Endometrium (tissue), 2 donors: Measurements from ENCODE around the gene PKP1.
"Not testable (repeated sequence)": the region's sequence is repeated elsewhere in the genome, so short reads cannot be mapped to it uniquely, and the experiment has no call there.

Experiments used
- FAIRE-seq: peaks from 2 replicates; lab custom pipeline; 2012; peaks lifted over from hg19 to GRCh38; lab: Jason Lieb, UNC
- donor health status: control.
- donor health status: control.

The PKP1 gene, protein sequence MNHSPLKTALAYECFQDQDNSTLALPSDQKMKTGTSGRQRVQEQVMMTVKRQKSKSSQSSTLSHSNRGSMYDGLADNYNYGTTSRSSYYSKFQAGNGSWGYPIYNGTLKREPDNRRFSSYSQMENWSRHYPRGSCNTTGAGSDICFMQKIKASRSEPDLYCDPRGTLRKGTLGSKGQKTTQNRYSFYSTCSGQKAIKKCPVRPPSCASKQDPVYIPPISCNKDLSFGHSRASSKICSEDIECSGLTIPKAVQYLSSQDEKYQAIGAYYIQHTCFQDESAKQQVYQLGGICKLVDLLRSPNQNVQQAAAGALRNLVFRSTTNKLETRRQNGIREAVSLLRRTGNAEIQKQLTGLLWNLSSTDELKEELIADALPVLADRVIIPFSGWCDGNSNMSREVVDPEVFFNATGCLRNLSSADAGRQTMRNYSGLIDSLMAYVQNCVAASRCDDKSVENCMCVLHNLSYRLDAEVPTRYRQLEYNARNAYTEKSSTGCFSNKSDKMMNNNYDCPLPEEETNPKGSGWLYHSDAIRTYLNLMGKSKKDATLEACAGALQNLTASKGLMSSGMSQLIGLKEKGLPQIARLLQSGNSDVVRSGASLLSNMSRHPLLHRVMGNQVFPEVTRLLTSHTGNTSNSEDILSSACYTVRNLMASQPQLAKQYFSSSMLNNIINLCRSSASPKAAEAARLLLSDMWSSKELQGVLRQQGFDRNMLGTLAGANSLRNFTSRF

DNA sequence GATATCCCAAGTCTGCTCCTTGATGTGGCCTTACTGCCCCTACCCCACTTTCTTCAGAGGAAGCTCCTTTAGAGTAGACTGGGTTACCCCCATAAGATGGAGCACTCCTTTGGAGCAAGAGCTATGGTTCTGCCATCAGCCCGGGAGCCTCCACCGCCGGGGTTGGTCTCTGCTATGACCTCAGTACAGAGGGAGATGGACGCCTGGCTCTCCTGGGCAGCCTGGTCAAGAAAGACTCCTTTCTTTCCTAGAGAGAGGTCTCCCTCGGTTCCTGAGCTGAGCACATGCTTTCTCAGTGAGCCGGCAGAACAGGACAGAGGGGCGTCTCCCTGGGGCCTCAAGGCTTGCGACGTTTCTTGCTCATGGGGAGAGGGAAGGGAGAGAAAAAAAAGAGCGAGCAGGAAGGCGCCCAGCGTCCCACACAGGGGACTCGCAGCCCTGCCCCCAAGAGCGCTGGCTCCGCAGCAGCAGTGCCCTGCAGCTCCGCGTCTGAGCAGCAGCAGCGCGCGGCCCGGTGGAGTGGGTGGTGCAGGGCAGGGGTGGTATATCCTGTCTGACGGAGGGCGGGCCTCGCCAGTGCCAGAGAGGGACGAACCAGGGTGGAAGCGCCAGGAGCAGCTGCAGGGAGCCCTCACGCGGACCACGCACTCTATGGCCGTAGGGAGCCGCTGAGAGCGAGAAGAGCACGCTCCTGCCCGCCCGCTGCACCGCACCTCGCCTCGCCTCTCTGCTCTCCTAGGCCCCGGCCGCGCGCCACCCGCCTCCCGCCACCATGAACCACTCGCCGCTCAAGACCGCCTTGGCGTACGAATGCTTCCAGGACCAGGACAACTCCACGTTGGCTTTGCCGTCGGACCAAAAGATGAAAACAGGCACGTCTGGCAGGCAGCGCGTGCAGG, at the start of gene PKP1:
PKP1 (plus strand) TSS at position 576 of the 899 bp plus-strand sequence; CDS start at position 773, 197 bp downstream.
- FAIRE-seq, result no peak

DNA sequence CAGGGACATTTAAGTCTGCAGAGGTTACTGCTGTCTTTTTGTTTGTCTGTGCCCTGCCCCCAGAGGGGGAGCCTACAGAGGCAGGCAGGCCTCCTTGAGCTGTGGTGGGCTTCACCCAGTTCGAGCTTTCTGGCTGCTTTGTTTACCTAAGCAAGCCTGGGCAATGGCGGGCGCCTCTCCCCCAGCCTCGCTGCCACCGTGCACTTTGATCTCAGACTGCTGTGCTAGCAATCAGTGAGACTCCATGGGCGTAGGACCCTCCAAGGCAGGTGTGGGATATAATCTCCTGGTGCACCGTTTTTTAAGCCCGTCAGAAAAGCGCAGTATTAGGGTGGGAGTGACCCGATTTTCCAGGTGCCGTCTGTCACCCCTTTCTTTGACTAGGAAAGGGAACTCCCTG, 43.7 kb upstream of the PKP1 start:
- FAIRE-seq, result not testable (repeated sequence)

DNA sequence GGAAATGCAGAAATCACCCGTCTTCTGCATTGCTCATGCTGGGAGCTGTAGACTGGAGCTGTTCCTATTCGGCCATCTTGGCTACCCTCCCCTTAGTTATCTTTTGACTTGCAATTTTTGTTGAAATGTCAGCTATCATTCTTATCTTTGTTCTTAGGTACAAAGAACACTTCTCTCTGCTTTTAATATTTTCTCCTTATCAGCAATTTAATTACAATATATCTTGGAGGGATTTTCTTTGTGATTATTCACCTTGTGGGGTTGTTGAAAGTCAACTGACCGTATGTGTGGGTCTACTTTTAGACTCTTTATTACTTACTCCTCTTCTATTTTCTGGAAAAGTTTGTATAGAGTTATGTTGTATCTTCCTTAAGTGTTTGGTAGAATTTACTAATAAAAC, 43.1 kb upstream of the PKP1 start:
- FAIRE-seq, result no peak

DNA sequence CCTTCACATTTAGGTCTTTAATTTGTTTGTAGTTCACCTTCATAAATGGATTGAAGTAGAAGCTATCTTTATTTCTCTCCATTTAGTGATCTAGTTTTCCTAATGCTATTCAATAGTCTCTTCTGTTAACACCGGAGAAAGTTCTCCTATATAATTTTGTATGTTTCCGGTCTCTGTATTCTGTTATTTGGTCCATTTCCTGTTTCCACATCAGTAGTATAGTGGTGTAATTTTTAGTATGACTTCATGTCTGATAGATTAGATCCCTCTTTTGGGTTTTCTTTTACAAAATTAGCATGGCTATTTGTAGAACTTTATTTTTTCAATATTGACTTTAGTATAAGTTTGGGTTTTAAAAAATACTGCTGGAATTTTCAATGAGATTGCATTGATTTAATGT, 41.6 kb upstream of the PKP1 start:
- FAIRE-seq, result no peak

DNA sequence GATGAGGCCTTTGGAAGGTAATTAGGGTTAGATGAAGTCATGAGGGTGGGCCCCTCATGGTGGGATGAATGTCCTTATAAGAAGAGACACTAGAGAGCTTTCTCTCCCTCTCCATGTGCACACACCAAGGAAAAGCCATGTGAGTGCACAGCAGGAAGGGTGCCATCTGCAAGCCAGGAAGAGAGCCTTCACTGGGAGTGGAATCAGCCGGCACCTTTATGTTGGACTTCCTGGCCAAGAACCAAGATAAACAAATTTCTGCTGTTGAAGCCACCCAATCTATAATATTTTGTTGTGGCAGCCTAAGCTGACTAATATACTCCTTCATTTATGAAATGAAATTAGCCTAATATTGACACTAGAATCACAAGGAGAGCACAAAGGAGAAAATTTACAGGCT, 38.2 kb upstream of the PKP1 start:
- FAIRE-seq, result no peak

DNA sequence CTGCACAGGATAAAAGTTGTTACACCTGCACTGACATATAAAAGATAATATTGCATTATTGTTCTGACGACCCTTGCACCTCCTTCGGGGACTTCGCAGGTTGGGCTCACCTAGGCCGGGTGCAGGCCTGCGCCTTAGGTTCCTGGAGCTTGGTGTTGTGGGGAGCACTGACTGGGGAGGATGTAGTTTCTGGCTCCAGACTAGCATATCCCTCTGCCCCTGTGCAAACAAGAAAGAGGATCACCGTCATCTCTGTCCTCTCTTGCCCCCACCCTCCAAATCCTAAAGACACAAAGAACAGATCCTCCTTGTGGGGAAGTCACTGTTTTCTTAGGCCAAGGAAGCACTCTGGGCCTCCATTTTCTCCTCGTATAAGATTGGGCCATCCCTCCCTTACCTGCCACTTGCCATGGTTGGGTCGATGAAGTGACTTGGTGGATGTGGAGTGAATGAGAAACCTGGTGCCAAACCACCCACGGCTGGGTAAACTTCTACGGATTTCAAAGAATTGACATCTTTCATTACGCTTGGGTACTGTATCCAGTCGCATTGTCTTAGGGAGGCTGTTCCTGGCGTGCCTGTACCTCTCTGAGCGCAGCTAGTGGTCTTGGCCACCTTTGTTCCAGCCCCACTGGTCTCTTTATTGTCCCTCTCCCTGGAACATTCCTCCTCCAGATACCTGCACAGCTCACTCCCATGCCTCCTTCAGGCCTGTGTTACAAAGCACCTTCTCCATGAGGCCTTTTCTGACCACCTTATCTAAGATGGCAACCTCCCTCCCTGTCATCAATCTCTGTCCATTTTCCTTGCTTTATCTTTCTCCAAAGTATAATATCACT, 34.4 kb upstream of the PKP1 start:
- FAIRE-seq, result no peak

DNA sequence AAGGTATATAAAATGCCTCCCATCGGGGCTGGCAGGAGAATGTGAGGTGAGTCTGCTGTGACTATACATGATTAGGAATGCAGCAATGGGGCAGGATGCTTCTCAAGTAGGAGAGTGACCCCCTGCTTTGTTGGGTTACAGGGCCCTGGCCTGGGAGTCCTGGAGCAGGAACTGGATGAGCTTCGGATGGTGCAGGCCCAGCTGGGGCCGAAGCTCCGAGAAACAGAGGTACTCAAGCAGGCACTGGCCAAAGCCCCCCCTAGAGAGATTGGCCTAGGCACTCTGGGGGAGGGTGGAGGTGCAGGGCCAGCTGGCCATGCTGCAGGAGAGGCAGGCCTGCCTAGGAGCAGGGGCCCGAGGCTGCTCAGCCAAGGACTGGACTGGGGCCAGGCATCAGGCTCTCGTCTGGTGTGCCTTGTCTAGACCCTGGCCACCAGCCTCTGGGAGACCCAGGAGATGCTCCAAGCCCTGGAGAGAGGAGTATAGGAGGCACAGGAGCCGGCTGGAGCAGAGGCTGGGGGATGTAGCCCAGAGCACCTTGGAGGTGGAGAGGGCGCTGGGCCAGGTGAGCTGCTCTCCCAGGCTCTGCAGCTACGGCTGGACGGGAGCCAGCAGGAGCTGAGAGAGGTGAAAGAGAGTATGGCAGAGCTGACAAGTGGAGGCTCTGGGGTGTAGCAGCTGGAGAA, 32.8 kb upstream of the PKP1 start:
- FAIRE-seq, result no peak

DNA sequence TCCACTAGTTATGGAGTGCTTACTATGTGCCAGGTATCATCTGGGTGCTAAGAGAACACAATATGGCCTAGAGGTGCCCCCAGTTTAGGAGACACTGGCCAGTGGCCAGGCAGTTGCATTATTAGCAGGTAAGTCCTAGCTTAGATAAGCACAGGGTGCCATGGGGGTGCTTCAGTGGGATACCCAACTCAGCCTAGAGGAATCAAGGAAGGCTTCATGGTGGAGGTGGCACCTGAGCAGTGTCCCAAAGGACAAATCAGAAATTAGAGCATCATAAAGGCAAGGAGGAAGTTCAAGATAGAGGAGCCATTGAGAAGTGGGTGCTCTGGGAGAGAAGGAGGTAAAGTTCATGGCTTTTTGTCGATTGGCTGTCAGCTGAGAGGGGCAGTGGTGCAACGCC, 31.9 kb upstream of the PKP1 start:
- FAIRE-seq, result no peak

DNA sequence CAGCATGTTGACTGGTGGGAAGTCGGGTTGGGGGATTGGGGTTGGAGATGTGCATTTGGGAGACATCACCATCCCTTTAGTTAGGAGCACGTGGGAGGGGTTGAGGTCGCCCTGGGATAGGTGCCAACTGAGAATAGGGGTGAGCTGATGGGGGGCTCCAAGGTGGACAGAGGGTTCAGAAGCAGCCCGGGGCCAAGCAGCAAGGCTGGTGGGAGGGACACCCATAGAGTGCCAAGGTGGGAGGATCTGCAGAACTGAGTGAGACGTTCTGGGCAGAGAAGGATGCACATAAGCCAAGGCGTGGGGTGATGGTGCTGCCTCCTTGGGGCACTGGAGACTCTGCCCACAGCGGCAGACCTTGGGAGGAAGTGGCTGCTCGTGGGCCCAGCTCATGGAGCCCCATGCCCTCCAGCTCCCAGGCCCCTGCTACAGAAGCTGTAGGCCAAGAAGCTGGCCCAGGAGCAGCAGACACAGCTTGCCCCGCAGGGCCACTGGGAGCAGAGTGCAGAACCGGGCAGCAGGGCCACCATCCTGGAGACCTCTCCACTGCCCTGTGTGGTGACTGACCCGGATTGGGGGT, 31.4 kb upstream of the PKP1 start:
- no peak for FAIRE-seq

DNA sequence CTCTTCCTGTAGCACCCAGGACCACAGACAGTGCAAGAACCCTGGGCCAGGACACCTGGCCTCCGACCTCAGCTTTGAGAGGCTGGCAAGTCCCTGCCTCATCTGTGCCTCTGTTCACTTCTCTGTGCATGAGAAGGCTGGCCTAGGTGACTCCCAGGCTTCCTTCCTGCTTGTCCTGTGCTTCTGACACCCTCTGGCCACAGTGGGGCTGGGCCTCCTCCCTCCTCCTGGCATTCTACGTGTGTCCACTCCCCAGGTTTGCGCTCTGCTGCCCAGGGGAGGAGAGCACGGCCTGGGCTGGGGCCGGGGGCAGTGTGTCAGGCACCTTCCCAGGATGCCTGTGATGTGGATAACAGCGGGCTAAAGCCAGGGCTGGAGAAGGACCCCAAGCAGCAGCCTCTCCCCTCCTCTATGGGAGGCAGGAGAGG, 30.3 kb upstream of the PKP1 start:
- no peak for FAIRE-seq

DNA sequence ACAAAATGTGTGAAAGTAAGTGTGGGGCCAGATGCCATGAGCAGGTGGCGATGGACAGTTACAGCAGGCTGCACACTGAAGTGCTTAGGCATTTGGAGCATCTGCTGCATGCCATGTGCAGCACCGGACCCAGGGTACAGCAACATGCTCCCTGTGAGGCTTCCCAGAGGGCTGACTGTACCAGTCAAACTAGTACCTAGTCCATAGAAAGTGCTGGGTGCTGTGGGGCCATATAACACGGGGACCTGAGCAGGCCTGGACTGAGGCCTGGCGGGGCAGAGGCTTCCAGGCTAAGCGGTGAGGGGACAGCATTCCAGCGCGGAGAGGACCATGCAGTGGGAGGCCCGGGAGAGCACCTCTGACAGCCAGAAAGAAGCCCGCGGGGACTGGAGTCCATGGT, 29.9 kb upstream of the PKP1 start:
- FAIRE-seq, result no peak

DNA sequence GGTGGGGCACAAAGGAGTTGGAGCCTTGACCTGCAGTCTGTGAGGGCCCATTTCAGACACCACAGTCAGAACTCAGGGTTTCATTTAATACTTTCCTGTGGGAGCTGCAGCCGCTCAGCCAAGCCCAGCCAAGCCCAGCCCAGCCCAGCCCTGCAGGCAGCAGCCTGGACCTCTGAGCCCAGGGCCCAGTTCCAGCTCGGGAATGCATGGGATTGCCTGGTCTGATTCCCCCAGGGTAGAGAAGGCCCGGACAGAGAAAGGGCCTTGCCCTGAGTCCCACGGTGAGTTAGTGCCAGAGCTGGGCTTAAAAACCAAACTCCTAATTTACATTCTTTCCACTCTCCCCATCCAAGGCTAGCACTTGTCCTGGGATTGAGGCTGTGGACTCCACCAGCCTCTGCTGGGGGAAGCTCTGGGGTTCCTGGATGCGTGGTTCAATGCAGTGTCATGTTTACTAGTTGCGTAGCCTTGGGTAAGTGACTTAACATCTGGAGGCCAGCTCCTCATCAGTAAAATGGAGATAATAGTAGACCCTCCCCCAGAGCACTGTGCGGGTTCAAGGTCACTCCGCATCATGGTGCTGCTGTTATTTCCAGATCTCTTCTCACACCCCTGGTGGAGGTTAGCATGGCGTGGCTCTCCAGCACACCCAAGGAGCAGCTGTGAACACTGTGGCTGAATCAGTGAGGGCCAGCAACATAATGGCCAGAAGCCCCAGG, 29.2 kb upstream of the PKP1 start:
- no peak for FAIRE-seq

DNA sequence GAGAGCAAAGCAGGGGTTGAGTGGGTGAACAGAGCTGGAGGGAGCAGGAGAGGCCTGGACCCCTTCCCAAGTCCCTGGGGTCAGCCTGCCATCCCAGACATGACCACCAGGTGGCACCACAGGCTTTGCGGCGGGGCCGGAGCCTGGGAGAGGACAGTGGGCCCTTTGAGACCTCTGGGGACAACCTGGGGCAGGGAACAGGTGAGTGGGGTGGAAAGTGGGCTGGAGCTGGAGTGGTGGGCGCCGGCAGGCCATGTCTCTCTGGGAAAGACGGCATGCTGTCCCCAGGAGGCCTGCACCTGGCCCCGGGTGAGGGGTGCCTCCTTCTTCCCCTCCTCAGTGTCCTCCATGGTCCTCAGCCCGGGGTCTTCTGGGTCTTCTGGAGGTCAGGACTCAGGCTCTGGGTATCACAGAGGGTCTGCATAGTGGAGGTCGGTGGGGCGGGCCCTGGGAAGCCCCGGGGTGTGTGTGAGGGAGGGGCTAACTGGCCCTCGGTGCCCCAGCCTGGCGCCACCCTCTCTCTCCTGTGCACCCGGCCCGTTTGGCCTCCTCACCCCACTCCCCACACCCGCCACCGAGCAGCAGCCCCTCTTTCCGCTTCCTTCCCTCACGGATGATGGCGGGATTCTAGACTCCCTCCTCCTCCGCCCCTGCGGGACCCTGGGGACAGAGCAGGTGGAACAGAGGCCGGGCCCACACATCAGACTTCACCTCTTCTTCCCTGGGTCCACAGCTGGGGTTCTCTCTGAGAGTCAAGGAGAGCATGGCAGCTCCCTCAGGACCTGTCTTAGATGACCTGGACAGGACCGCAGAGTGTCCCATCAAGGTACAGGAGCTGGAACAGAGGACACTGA, 28.5 kb upstream of the PKP1 start:
- no peak for FAIRE-seq

DNA sequence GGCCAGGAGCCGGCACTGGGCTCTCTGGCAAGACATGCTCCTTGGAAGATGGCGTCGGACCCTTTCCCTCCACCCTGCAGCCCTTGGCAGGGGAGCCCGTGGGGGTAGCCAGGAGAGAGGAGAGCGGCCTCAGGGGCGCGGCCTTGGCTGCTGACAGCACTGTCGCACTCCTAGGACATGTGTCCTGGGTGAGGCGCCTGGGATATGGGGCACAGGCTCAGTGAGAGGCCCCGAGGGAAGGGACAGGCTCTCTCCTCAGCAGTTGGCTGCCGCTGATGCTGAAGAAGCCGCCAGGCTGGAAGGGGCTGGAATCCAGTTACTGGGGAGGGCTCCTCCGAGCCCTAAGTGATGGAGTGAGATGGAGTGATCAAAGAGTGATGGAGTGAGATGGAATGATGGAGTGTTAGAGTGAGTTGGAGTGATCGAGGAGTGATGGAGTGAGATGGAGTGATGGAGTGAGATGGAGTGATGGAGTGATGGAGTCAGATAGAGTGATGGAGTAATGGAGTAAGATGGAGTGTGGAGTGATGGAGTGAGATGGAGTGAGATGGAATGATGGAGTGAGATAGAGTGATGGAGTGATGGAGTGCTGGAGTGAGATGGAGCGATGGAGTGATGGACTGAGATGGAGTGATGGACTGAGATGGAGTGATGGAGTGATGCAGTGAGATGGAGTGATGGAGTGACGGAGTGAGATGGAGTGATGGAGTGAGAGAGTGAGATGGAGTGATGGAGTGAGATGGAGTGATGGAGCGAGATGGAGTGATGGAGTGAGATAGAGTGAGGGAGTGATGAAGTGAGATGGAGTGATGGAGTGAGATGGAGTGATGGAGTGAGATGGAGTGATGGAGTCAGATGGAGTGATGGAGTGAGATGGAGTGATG, 27.6 kb upstream of the PKP1 start:
- FAIRE-seq, result no peak

DNA sequence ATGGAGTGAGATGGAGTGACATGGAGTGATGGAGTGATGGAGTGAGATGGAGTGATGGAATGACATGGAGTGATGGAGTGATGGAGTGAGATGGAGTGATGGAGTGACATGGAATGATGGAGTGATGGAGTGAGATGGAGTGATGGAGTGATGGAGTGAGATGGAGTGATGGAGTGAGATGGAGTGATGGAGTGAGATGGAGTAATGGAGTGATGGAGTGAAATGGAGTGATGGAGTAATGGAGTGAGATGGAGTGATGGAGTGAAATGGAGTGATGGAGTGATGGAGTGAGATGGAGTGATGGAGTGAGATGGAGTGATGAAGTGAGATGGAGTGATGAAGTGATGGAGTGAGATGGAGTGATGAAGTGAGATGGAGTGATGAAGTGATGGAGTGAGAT, 25.2 kb upstream of the PKP1 start:
- not testable (repeated sequence) for FAIRE-seq

DNA sequence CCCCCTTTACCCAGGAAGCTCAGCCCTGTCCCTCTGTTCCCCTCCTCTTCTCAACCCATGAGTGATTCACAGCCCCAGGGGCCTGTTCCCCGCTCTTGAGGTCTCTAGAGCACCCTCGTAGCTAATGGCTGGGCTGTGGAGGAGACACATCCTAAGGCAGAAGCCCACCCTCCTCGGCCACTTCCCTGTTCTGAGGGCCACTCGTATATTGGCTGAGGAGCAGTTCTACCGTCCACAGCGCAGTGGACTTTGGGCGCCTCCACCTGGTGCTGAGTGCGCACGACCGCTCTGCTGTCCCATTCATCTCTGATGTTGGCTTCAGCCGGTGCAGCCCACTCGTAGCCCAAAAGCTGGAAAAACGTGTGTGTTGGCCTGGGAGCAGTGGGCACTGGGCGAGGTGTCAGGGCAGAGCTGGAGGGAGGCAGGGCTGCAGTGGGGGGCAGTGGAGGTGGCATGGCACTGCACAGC, 24.5 kb upstream of the PKP1 start:
- no peak for FAIRE-seq

DNA sequence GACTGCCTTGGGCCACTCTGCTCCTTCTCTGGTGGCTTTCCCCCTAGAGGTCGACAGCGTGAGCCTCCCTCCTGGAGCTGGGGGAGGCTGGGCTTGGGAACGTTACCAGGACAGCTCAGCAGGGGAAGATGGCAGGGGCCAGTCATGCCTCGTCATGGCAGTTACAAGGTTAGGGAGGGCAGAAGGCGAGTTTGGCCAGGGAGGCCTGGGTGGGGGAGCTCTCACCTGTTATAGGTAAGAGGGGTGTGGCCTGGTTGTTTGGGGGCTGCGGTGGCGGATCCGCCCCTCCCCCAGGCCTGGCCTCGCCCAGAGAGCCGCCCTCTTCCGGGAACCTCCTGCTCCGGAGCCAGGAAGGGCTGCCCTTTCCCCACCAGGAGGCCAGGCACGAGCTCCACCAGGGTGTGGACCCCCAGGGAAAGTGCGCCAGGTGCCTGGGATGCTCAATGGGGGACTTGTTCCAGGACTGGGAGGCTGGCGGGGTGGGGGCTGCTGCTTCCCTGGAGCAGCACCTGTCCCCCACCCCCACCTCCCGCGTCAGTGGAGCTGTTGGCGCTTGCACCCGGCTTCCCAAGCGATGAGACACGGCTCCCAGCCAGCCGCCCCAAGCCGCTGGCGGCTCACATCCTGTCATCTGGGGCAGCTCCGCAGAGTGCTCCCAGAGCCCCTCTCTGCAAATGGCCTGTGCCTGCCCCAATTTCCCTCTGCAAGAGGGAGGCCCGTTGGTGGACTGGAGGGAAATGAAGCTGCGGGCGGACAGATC, 23.6 kb upstream of the PKP1 start:
- FAIRE-seq, result no peak
